Endometrial microvascular endothelial cells (primary cell): Measurements from ENCODE around the gene BOD1L1. TPM values are rescaled to one million over a fixed set of nuclear protein-coding genes. Genes with fewer than 3 reads are reported as not detected.
"Not testable (repeated sequence)": the region's sequence is repeated elsewhere in the genome, so short reads cannot be mapped to it uniquely, and the experiment has no call there.

ENCODE experiments used
- in situ Hi-C: cut with HindIII; loops from 2 replicates; pipeline ENCODE4 v1.10.0; 2017; ENCODE audit warnings: low sequenced_read_pairs, low pct_unique_long_range_greater_than_20kb; ENCODE audit errors: inconsistent ontology term
- total RNA-seq: library from RNA; depleted of rRNA; stranded (reverse); fragments of >200 nt; gene quantifications from one replicate; pipeline ENCODE4 v1.2.3, GENCODE V29; 2015; ENCODE audit errors: inconsistent ontology term

The BOD1L1 gene
- total RNA-seq, 1 donor from 2014 or later = 6.8 TPM

- in situ Hi-C loops = no loop called here
These were observed 60.4 kb downstream of the BOD1L1 start for GRCh38 chr4:13567125-13567524.

DNA sequence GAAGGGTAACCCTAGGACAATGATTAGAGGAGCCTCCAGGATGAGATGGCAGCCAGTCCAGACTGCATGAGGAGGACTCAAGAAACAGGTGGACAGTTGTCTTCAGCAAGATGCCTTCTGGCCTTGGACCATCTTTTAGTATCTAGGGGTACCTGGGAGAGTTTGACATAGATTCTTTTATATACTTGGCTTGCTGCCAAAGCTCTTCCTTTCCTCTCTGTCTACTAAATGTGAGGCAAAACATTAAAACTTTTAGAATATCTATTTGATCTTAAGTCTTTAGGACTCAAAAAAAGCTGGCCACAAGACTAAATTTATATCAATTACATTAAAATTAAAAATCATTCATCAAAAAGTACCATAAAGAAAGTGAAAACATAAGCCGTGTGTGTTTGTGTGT, 64.6 kb downstream of the BOD1L1 start:
- in situ Hi-C loops = no loop called here

- in situ Hi-C loops = no loop called here
These were observed 65.9 kb downstream of the BOD1L1 start for GRCh38 chr4:13561673-13562072.

DNA sequence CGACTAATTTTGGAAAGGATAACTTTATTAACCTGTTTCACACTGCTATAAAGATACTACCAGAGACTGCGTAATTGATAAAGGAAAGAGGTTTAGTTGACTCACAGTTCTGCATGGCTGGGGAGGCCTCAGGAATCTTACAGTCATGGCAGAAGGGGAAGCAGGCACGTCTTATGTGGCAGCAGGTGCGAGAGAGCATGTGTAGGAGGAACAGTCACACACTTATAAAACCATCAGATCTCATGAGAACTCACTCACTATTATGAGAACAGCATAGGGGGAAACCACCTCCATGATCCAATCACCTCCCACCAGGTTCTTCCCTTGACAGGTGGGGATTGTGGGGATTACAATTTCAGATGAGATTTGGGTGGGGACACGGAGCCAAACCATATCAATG, 67.4 kb downstream of the BOD1L1 start:
- in situ Hi-C loops = not testable (repeated sequence)

DNA sequence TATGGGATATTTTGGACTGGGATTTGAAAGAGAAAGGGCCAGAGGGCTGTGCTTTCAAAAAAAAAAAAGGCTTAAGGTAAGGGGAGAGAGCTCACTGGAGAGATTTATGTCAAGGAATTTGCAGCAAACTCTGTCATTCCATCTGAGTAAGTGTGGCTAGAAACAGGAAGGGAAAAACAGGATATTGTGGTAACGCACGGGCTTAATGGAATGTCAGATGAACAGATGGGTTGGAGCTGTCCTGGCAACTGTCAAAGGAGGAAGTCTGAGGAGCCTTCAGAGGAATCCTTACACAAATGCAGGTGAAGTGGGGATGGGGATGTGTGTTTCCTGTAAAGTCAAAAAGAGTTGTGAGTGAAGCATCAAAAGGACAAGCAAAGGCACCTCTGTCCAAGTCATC, 68.1 kb downstream of the BOD1L1 start:
- in situ Hi-C loops = no loop called here

- in situ Hi-C loops = no loop called here
These were observed 68.6 kb downstream of the BOD1L1 start for GRCh38 chr4:13558881-13559280.

- in situ Hi-C loops = no loop called here
These were observed 72.2 kb downstream of the BOD1L1 start for GRCh38 chr4:13555325-13555724.

GRCh38 chr4:13553081-13553480, 74.4 kb downstream of the BOD1L1 start:
- in situ Hi-C loops = no loop called here

GRCh38 chr4:13548984-13549546, 78.5 kb downstream of the BOD1L1 start:
- in situ Hi-C loops = no loop called here

GRCh38 chr4:13548059-13548983, 79.2 kb downstream of the BOD1L1 start:
- in situ Hi-C loops = no loop called here

- in situ Hi-C loops = no loop called here
These were observed 80.0 kb downstream of the BOD1L1 start for GRCh38 chr4:13547485-13548041.

- in situ Hi-C loops = no loop called here
These were observed 80.5 kb downstream of the BOD1L1 start for GRCh38 chr4:13546941-13547484.

DNA sequence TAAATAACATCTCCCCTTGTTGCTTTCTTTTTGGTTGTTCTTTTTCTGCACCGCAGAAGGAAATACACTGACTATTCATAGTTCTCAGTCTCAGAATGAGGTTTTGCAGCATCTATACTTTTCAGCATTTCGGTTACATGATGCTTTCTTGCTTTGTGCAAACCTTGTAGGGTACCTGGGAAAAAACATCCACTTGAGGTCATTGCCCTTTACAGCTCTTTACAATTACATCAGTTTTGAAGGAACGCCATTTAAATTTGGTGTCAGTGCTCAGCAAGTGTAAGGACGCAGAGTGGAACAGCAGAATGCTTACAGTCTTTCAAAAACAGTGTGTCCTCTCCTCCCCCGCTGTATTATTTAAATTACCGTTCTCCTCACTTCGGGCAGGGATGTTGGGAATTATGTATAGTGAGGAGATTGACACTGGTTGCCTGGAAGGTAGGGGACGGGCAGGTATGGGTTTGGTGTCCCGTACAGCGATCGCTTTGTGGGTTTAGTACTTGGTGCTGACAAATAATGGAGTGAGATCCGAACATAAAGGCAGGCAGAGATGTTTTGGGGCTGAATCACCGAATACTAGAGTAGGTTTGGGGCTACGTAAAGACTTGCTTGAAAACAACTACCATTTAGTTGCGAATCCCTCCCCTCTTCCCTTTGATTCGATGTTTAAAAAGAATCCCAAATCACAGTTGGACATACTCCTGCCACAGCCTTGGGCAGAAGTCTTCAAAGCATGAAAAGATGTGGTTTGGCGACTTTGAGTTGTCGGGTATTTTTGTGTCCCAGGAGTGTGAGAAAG, 81.2 kb downstream of the BOD1L1 start:
- in situ Hi-C loops = no loop called here

DNA sequence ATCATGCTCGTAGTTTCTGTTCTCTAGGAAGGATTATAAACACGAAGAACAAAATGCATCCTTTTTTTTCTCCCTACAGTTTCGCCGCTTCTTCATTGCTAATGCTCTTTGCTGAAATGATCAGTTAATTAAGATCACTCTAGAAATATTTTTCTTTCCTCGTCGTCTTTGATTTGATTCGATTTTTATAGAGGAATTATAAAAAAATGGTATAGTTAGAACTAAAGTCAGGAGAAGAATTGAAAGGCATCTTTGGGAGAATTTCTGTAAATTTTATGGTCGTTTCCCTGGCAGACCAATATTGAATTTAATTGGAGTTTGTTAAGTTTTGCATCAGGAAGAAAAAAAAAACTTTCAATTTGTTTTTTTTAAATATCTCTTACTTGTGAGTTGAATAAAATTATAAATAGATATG, 82.1 kb downstream of the BOD1L1 start:
- in situ Hi-C loops = no loop called here

DNA sequence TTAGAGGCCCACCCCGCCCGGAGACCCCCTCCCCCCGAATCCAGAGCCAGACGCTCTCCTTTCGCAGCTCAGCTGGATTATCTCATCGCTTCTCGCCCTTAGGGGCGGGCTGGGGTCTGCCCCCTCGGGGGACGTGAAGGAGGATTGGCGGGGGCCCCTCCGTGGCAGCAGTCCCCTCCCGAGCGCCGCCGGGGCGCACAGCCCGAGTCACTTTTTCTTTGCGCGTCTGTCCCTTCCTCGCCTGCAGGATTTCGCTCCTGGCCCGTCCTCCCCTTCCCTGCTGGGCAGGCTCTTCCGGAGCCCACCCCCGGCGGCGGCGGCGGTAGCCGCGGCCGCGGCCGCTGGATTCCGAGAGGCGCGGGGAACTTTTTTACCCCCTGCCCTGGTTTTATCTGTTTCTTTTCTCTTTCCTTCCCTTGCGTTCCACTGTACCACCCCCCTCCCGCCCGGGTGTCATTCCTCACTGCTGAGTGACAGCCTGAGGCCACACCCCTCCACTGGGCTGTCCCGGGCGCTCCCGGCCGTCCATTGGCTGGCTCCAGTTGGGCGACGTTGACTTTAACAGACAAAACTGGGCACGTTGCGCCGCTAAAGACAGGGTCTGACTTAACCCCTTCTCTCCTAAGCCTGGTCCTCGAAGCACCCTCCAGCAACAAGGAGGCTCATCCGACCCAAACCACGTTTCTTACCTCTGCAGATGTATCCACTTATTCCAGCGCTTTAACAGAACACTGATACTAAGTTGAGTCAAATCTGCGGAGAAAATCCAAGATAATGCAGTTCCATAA, 82.7 kb downstream of the BOD1L1 start:
- in situ Hi-C loops = no loop called here

DNA sequence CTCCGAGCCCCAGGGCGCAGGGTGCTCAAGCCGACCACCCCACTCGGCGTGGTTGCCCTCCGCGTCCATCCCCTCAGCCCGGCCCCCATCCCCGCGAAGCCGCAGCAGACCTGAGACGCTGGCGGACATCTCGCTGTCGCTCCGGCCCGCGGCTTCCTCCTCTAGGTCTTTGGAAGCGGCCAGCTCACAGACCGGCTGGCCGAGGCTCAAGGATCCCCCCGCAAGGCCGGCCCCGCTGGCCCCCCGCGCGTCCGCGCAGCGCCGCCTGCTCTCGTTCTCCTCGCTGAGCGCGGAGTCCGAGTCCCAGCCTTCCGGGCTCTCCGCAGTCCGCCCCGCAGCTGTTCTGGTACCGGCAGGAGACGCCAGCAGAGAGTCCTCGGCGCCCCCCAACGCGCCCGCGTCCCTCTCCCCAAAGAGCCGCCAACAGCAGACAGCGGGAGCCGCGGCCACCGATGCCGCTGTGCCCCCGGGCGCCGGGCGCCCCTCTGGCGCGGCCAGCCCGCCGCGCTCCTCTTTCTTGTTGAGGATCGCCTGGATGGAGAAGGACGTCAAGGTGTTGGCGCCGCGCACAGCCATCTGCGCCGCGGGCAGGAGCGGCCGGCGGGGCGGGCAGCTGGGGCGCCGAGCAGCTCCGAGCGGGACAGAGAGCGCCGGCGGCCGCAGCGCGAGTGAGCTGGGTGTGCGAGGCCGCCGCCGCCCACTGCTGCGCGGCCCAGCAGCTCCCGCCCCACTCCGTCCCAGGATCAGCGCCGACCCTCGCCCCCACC, 83.5 kb downstream of the BOD1L1 start, which contains the start of gene NKX3-2:
TSS of gene NKX3-2 (minus strand) at position 670 of the 767 bp plus-strand sequence. CDS start at position 576, 94 bp downstream.
- in situ Hi-C loops = no loop called here

GRCh38 chr4:13543032-13543838, 84.3 kb downstream of the BOD1L1 start:
- in situ Hi-C loops = no loop called here
